SH-SY5Y (cell line): Measurements from ENCODE around the gene TFEB.

Experiments
- GATA2 ChIP-seq: IDR thresholded peaks from 2 replicates; pipeline ENCODE4 v1.6.1; 2011; ENCODE audit warnings: mild to moderate bottlenecking, low read depth, low read length
- GATA3 ChIP-seq: IDR thresholded peaks from 2 replicates; pipeline ENCODE4 v1.6.1; 2011; ENCODE audit warnings: low read depth, mild to moderate bottlenecking, low read length, moderate library complexity

DNA sequence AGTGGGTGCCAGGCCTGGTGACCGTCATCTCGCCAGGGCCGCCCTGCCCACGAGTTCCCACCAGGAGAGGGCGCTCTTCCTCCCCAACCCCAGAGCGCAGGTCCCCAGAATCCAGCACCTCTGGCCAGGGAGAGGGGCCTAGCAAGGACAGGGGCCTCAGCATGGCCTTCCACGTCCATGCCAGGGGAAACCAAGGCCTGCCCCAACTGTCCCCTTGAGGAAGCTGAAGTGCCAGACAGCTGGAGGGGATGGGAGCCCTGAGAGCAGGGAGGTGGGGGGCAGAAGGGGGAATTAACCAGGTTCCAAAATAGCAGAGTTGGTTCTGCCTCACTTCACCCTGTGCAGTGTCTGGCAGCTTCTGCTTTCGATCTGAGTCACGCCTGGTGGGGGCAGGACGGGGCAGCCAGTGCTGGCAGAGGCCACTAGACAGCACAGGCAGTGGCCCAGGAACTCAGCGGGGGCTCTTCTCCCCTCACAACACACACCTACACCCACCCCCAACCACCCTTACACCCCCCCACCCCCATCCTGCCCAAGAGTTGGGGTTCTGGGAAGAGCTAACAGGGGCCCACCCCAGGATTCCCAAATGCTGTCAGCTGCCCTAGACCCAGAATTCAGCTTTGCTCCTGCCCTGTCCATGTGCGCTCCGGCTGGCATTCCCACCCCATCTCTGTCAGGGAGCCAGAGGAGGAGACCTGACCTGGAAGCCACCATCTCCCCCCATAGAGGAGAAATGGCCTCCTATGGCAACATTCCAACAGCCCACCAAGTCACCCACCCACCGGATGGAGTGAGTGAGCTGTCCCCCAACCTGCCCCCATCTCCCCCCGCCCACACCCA, 29.2 kb downstream of the TFEB start:
- TF ChIP-seq GATA3, result no peak
- no peak for TF ChIP-seq GATA2
